H7 (cell line): ENCODE results near the gene SCUBE1. TPM values are rescaled to one million over a fixed set of nuclear protein-coding genes. Genes with fewer than 3 reads are reported as not detected.

Experiments
- DNase-seq: peaks from one replicate; pipeline ENCODE4 v3.0.0; 2012
- H3K27me3 ChIP-seq: 2 replicates; pipeline ENCODE4 v1.6.0; 2011; ENCODE audit warnings: mild to moderate bottlenecking, low read length; ENCODE audit not compliant: control insufficient read depth, insufficient read depth
- H3K36me3 ChIP-seq: replicated peaks from 2 replicates; pipeline ENCODE4 v1.5.1; 2011; ENCODE audit warnings: low read length; ENCODE audit not compliant: control insufficient read depth, insufficient read depth
- H3K4me3 ChIP-seq: 2 replicates; pipeline ENCODE4 v1.5.1; 2011; ENCODE audit warnings: low read depth, mild to moderate bottlenecking, control low read depth, low read length, moderate library complexity; ENCODE audit not compliant: insufficient read depth
- total RNA-seq: library from RNA; depleted of rRNA; stranded (reverse); fragments of >200 nt; shearing (Covaris generic); gene quantifications from 2 replicates; pipeline ENCODE4 v1.2.3, GENCODE V29; 2014

Gene SCUBE1
- total RNA-seq, 1 experiment from 2014 or later, result 0.45 TPM

GRCh38 chr22:43343670-43344519 is 723 bp upstream of the SCUBE1 start:
- peaks cover 37% of the 10 kb centered on the region for H3K27me3 ChIP-seq
- peak; percentile 95 for DNase-seq
- no peaks in the 10 kb centered on the region for H3K36me3 ChIP-seq
- peak overlapping the region; percentile 48 for H3K4me3 ChIP-seq

DNA sequence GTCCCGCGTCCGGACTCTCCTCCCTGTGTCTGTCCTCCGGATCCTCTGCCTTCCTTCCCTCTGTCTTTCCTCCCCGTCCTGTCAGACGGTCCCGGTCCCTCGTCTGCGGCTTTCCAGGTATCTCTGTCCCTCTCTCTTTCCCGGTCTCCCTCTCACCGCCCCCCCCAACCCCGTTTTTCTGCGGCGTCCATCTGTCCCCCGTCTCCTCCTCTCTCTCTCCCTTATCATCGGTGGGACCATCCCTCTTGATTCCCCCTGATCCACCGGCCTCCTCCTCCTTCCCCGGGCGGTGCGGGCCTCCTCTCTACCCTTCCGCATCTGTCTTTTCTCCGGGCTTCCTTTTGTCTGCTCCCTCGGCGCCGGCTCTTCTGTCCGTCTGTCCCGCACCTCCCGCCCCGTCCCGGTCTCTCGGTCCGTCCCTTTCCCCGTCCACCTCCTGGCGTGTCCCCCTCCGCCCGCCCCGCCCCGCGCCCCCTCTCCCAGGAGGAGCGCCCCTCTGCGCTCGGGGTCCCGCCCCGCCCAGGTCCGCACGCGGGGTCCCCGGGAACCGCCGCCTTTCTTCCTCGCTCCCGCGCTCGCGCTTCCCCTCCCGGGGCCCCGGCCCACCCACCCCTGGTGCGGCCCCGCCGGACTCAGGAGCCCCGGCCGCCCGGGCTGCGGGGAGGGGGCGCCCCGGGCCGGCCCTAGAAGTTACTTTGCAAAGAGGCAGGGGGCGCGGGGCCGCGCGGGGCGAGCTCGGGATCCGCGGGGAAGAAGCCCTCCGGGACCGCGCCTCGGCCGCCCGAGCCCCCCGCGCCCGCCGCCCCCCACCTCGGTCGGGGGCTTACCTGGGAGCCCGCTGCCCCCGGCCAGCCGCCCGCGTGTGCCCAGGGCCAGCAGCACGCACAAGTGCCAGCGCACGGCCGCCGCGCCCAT is 568 bp downstream of the SCUBE1 start:
- H3K4me3 ChIP-seq, result peak overlapping the region; percentile 35
- peak; percentile 79 for DNase-seq
- H3K36me3 ChIP-seq, result no peaks in the 10 kb centered on the region
- peaks cover 37% of the 10 kb centered on the region for H3K27me3 ChIP-seq

DNA sequence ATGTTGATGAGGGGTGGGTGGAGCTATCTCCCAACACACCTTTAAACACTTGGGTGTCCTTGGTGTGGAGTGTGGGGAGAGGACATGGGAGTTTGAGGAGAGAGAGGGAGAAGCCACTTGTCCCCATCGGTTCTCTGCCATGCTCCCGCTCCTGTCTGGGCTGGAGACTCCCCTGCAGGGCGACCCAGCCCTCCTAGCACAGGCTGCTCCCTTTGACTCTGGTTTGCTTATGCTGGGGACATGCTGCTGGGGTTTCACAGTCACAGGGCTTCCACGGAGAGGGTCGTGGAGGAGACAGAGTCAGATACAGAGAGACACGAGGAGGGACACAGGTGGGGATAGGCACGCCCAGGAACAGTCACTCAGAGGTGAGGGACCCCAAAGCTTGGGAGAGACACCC is 1.6 kb downstream of the SCUBE1 start:
- Histone ChIP-seq H3K27me3 (peaks cover 37% of the 10 kb centered on the region), H3K36me3 (no peaks in the 10 kb centered on the region), H3K4me3 (no peak overlapping the region)
- no peak for DNase-seq

DNA sequence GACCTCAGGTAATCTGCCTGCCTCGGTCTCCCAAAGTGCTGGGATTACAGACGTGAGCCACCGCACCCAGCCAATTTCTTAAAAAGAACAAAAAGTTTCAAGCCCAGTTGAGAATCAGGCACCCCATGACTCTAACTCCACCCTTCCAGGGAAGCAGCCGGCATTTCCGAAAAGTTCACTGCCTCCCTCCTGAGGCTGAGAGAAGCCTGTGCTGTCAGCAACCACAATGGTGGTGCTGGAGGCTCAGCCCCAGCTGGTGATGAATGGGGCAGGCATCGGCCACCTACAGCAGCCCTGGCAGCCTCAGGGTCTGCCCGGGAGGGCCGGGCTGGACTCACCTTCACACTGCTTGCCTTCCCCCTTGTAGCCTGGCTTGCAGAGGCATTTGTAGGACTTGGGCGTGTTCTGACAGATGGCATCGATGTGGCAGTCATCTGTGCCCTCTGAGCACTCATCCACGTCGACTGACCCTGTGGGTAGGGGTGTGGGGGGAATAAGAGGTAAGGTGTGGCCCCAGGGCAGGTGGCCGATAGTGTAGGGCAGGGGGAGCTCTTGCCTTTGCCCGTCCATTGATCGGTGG is 4.3 kb downstream of the SCUBE1 start:
- Histone ChIP-seq H3K4me3 (no peak overlapping the region), H3K36me3 (no peaks in the 10 kb centered on the region), H3K27me3 (peaks cover 24% of the 10 kb centered on the region)
- DNase-seq, result peak; percentile 77

DNA sequence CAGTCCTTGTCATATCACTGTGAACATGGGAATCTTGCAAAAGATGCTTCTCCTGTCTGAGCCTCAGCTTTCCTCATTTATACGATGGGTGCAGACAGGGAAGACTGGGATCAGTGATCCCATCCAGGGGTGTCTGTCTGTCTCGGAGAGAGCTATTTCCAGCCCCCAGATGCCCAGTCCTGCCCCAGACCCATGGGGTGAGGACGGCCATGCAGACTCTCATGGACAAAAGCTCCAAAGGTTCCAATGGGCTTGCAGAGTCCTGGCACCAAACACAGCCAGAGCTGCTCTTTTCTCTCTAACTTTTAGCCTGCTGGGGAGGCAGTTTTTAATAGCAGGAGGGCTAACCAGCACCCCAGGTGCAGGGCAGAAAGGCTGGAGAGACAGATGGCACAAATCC is 5.2 kb downstream of the SCUBE1 start:
- no peak for DNase-seq
- Histone ChIP-seq H3K4me3 (no peak overlapping the region), H3K36me3 (no peaks in the 10 kb centered on the region), H3K27me3 (peaks cover 20% of the 10 kb centered on the region)

DNA sequence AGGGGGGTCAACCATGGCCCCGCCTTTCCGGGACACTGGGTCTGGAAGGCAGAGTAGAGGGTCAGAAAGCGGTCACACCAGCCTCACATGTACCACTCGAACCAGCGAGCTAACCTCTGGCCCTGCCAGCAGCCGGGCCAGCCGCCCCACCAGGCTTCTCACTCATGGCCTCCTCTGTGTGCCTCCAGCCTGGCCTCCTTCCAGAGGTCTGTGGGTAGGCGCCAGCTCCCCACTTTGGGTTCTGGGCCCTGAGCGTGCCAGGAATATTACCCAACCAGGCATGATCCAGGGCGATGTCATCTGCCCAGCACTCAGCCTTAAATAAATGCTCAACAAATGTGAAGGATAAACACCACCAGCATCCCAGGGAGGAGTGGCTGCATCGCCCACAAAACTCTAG is 5.8 kb downstream of the SCUBE1 start:
- H3K27me3 ChIP-seq, result peaks cover 16% of the 10 kb centered on the region
- H3K4me3 ChIP-seq, result no peak overlapping the region
- no peaks in the 10 kb centered on the region for H3K36me3 ChIP-seq
- no peak for DNase-seq

GRCh38 chr22:43334378-43334777 is 8.8 kb downstream of the SCUBE1 start:
- Histone ChIP-seq H3K36me3 (no peaks in the 10 kb centered on the region), H3K27me3 (no peaks in the 10 kb centered on the region; the same call in 1 of the 2 replicates), H3K4me3 (no peak overlapping the region)
- DNase-seq, result no peak

DNA sequence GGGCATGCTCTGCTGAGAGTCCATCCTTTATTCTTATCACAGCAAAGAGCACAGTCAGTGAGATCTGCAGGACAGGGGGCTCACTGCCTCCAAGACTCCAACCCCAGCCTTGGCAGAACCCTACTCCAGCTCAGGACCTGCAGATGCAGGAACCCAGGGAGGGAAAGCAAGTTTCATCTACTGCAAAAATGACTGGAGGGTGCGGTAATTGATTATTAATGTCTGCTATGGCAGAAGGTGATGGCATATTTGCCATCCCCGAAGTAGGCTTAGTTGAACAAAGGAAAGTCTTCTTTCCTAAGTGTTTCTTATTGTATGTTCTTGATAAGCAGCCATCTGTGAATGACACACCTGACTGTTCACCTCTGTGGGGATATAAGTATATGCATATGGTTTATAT is 9.2 kb downstream of the SCUBE1 start:
- Histone ChIP-seq H3K36me3 (no peaks in the 10 kb centered on the region), H3K27me3 (no peaks in the 10 kb centered on the region), H3K4me3 (no peak overlapping the region)
- DNase-seq, result no peak

- Histone ChIP-seq H3K36me3 (no peaks in the 10 kb centered on the region), H3K27me3 (no peaks in the 10 kb centered on the region), H3K4me3 (no peak overlapping the region)
- DNase-seq, result no peak
Observed at GRCh38 chr22:43333156-43333555, 10.0 kb downstream of the SCUBE1 start.

GRCh38 chr22:43331698-43332097 is 11.5 kb downstream of the SCUBE1 start:
- Histone ChIP-seq H3K27me3 (no peaks in the 10 kb centered on the region), H3K36me3 (no peaks in the 10 kb centered on the region), H3K4me3 (no peak overlapping the region)
- no peak for DNase-seq

- Histone ChIP-seq H3K27me3 (no peaks in the 10 kb centered on the region), H3K36me3 (no peaks in the 10 kb centered on the region), H3K4me3 (no peak overlapping the region)
- DNase-seq, result no peak
Observed at GRCh38 chr22:43331069-43331451, 12.1 kb downstream of the SCUBE1 start.

DNA sequence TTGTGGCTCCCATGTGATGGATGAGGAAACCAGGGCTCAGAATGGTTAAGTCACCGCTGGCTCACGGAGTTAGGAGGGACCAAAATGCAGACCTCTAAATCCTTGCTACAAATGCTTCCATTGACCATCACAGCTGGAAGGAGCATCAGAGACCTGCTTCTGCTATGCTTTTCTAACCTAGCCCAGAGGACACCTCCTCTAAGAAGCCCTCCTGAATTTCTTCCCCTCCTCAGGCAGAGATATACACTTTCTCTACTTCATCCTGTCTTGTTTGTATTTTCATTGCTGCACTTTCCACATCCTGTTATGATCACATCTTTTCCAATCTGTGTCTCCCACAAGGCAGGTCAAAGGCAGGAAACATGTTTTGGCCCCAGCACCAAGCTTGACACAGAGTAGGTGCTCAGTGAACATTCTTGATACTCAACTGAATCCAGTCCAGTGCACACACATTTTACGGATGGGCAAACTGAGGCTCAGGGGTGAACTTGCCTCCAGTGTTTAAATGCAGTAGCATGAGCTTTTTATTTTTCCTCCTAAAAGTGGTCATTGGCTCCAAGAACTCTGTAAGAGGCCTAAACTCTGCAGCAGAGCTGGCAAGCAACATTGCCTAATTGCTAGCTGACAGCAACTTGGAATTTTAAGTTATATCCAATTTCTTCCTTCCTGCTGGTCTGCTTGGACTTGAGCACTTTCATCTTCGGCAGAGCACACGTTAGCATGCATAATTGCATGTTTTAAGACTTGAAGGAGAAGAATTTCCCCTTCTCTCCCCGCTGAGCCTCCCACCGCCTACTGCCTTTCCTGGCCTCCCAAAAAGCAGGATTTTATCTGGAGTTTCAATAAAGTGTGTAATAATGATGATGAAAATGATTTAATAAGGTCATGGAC is 12.7 kb downstream of the SCUBE1 start:
- Histone ChIP-seq H3K36me3 (no peaks in the 10 kb centered on the region), H3K27me3 (no peaks in the 10 kb centered on the region), H3K4me3 (no peak overlapping the region)
- DNase-seq, result no peak

DNA sequence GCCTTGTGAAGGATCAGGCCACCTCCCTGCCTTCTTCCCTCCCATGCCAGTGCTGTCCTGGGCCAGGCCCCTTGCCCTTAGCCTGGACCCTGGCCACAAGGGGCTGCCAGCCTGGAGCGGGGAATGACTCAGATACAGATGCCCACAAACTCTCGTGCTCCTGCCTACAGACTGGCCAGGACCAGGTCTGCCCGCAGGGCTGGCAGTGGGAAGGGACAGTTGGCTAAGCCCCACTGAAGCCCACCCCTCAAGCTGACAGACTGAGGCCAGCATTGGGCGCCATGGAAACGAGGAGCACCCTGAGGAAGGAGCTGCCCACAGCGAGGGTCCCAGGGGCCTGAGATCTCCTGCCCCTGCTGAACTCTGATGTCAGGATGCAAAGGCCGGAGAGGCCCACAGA is 14.1 kb downstream of the SCUBE1 start:
- H3K4me3 ChIP-seq, result no peak overlapping the region
- DNase-seq, result peak; percentile 37
- H3K36me3 ChIP-seq, result no peaks in the 10 kb centered on the region
- no peaks in the 10 kb centered on the region for H3K27me3 ChIP-seq

- H3K4me3 ChIP-seq, result no peak overlapping the region
- DNase-seq, result no peak
- H3K36me3 ChIP-seq, result no peaks in the 10 kb centered on the region
- H3K27me3 ChIP-seq, result no peaks in the 10 kb centered on the region
Observed at GRCh38 chr22:43327157-43327438, 16.1 kb downstream of the SCUBE1 start.
